ENCODE data around the gene BBS9.

The BBS9 gene

GRCh38 chr7:33099154-33099940 is 30.0 kb upstream of the BBS9 start:
- TF ChIP-seq EZH2 (IDR thresholded peaks at IDR 0.05) (no peak), FOXP2 (optimal IDR thresholded peaks at IDR 0.05; ENCODE audit: control extremely low read depth, extremely low read length, insufficient read depth) (no peak), POLR2AphosphoS5 (IDR thresholded peaks at IDR 0.05; ENCODE audit: borderline replicate concordance, low read depth, low read length) (no peak)
- DNase-seq (ENCODE audit: low read depth, low spot score): no peak
- no peak overlapping the region for H3K9ac ChIP-seq (ENCODE audit: insufficient read length)
- H3K9me3 ChIP-seq (ENCODE audit: low read depth, low read length): no peaks in the 10 kb centered on the region
- no peak overlapping the region for H3K4me3 ChIP-seq
- peaks cover 82% of the 10 kb centered on the region for H3K36me3 ChIP-seq (ENCODE audit: insufficient read depth, low read length)
- H3K27ac ChIP-seq: peak overlapping the region; percentile 46; the same call in 1 of the 2 replicates

- Histone ChIP-seq H3K9me3 (ENCODE audit: low read depth, low read length) (no peaks in the 10 kb centered on the region), H3K36me3 (ENCODE audit: insufficient read depth, low read length) (peaks cover 78% of the 10 kb centered on the region), H3K4me3 (no peak overlapping the region), H3K9ac (ENCODE audit: insufficient read length) (no peak overlapping the region), H3K27ac (no peak overlapping the region)
- no peak for DNase-seq (ENCODE audit: low read depth, low spot score)
- TF ChIP-seq FOXP2 (optimal IDR thresholded peaks at IDR 0.05; ENCODE audit: control extremely low read depth, extremely low read length, insufficient read depth) (no peak), EZH2 (IDR thresholded peaks at IDR 0.05) (no peak), POLR2AphosphoS5 (IDR thresholded peaks at IDR 0.05; ENCODE audit: borderline replicate concordance, low read depth, low read length) (no peak)
Measured at GRCh38 chr7:33100770-33101169, 28.6 kb upstream of the BBS9 start.

GRCh38 chr7:33101906-33102305 is 27.5 kb upstream of the BBS9 start:
- Histone ChIP-seq H3K9ac (ENCODE audit: insufficient read length) (no peak overlapping the region), H3K9me3 (ENCODE audit: low read depth, low read length) (no peaks in the 10 kb centered on the region), H3K36me3 (ENCODE audit: insufficient read depth, low read length) (peaks cover 66% of the 10 kb centered on the region), H3K4me3 (no peak overlapping the region), H3K27ac (no peak overlapping the region)
- no peak for DNase-seq (ENCODE audit: low read depth, low spot score)
- no peak for TF ChIP-seq EZH2 (IDR thresholded peaks at IDR 0.05)
- TF ChIP-seq POLR2AphosphoS5 (IDR thresholded peaks at IDR 0.05; ENCODE audit: borderline replicate concordance, low read depth, low read length): no peak
- TF ChIP-seq FOXP2 (optimal IDR thresholded peaks at IDR 0.05; ENCODE audit: control extremely low read depth, extremely low read length, insufficient read depth): no peak

GRCh38 chr7:33107136-33108066 is 22.0 kb upstream of the BBS9 start:
- Histone ChIP-seq H3K9me3 (ENCODE audit: low read depth, low read length) (no peaks in the 10 kb centered on the region), H3K36me3 (ENCODE audit: insufficient read depth, low read length) (peaks cover 19% of the 10 kb centered on the region), H3K4me3 (peak overlapping the region; percentile 86), H3K9ac (ENCODE audit: insufficient read length) (peak overlapping the region; percentile 87), H3K27ac (no peak overlapping the region)
- TF ChIP-seq EZH2 (IDR thresholded peaks at IDR 0.05) (no peak), FOXP2 (optimal IDR thresholded peaks at IDR 0.05; ENCODE audit: control extremely low read depth, extremely low read length, insufficient read depth) (no peak), POLR2AphosphoS5 (IDR thresholded peaks at IDR 0.05; ENCODE audit: borderline replicate concordance, low read depth, low read length) (no peak)
- no peak for DNase-seq (ENCODE audit: low read depth, low spot score)

GRCh38 chr7:33108554-33109004 is 20.8 kb upstream of the BBS9 start:
- H3K9ac ChIP-seq (ENCODE audit: insufficient read length): peak overlapping the region; percentile 87
- DNase-seq (ENCODE audit: low read depth, low spot score): no peak

GRCh38 chr7:33109005-33109757 is 20.2 kb upstream of the BBS9 start, which contains the start of gene RP9:
Gene RP9, minus strand, starts transcription at chr7:33109404. Its CDS starts 32 bp downstream, at chr7:33109372.
- no peaks in the 10 kb centered on the region for H3K9me3 ChIP-seq (ENCODE audit: low read depth, low read length)
- H3K4me3 ChIP-seq: peak within 1 kb of the TSS; percentile 86
- peak within 1 kb of the TSS; percentile 87 for H3K9ac ChIP-seq (ENCODE audit: insufficient read length)
- no peak for TF ChIP-seq FOXP2 (optimal IDR thresholded peaks at IDR 0.05; ENCODE audit: control extremely low read depth, extremely low read length, insufficient read depth)
- TF ChIP-seq POLR2AphosphoS5 (IDR thresholded peaks at IDR 0.05; ENCODE audit: borderline replicate concordance, low read depth, low read length): no peak
- no peak for TF ChIP-seq EZH2 (IDR thresholded peaks at IDR 0.05)
- H3K27ac ChIP-seq: no peak within 1 kb of the TSS
- H3K36me3 ChIP-seq (ENCODE audit: insufficient read depth, low read length): peaks cover 3% of the 10 kb centered on the region; the same call in 1 of the 2 replicates
- DNase-seq (ENCODE audit: low read depth, low spot score): no peak

More at GRCh38 chr7:33108554-33109004, 20.8 kb upstream of the BBS9 start:
- no peak overlapping the region for H3K27ac ChIP-seq
- no peaks in the 10 kb centered on the region for H3K9me3 ChIP-seq (ENCODE audit: low read depth, low read length)
- no peak for TF ChIP-seq FOXP2 (optimal IDR thresholded peaks at IDR 0.05; ENCODE audit: control extremely low read depth, extremely low read length, insufficient read depth)
- TF ChIP-seq EZH2 (IDR thresholded peaks at IDR 0.05): no peak
- no peak for TF ChIP-seq POLR2AphosphoS5 (IDR thresholded peaks at IDR 0.05; ENCODE audit: borderline replicate concordance, low read depth, low read length)
- H3K4me3 ChIP-seq: peak overlapping the region; percentile 86
- peaks cover 7% of the 10 kb centered on the region for H3K36me3 ChIP-seq (ENCODE audit: insufficient read depth, low read length)

- H3K9me3 ChIP-seq (ENCODE audit: low read depth, low read length): no peaks in the 10 kb centered on the region
- no peak for DNase-seq (ENCODE audit: low read depth, low spot score)
- H3K9ac ChIP-seq (ENCODE audit: insufficient read length): peak overlapping the region; percentile 66
- H3K27ac ChIP-seq: no peak overlapping the region
- peaks cover 2% of the 10 kb centered on the region; the same call in 1 of the 2 replicates for H3K36me3 ChIP-seq (ENCODE audit: insufficient read depth, low read length)
- peak overlapping the region; percentile 86 for H3K4me3 ChIP-seq
- TF ChIP-seq FOXP2 (optimal IDR thresholded peaks at IDR 0.05; ENCODE audit: control extremely low read depth, extremely low read length, insufficient read depth): no peak
- TF ChIP-seq EZH2 (IDR thresholded peaks at IDR 0.05): no peak
- no peak for TF ChIP-seq POLR2AphosphoS5 (IDR thresholded peaks at IDR 0.05; ENCODE audit: borderline replicate concordance, low read depth, low read length)
Measured at GRCh38 chr7:33109758-33110238, 19.6 kb upstream of the BBS9 start.

All from SK-N-MC (cell line).